ENCODE results near the gene FAT2.
"Not testable (repeated sequence)": the region's sequence is repeated elsewhere in the genome, so short reads cannot be mapped to it uniquely, and the experiment has no call there.

Gene FAT2

DNA sequence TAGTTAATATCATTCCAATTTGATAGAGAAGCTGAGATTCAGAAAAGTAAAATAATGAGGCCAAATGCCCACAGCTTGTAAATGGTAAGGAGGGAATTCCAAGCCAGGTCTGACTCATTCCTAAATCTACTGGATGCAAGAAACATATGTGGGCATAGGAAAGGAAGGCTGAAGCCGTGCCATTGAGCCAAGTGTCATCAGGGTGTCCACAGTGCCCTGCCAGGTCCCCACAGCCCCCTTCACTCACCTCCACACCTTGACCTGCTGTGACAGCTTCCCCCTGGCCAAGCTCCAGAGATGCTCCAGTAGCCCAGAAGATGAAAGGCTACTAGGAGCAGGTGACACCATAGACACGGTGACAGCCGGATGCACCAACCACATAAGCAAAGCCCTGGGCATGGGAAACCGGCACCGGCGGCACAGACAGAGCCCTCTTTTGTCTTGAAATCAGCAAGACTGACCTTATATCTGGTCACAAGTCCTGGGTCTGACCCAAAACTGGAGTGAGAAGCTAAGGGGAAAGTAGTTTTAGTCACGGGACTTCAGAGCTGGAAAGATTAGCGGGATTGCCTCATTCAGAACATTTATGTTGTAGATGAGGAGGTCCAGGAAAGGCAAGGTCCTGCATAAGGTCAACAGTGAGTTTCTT, 20.1 kb upstream of the FAT2 start:
- no peak for DNase-seq

DNA sequence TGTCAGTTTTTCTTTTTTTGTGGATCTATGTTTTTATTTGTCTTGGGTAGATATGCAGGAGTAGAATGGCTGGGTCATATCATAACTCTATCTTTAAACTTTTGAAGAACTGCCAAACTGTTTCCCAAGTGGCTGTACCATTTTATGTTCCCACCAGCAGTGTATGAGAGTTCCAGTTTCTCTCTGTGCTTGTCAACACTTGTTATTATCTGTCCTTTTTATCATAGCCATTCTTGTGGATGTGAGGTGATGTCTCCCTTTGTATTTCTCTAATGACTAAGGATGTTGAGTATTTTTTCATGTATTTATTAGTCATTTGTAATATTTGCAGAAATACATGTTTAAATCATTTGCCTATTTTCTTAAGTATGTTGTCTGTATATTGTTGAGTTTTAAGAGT, 17.4 kb upstream of the FAT2 start:
- DNase-seq: no peak

DNA sequence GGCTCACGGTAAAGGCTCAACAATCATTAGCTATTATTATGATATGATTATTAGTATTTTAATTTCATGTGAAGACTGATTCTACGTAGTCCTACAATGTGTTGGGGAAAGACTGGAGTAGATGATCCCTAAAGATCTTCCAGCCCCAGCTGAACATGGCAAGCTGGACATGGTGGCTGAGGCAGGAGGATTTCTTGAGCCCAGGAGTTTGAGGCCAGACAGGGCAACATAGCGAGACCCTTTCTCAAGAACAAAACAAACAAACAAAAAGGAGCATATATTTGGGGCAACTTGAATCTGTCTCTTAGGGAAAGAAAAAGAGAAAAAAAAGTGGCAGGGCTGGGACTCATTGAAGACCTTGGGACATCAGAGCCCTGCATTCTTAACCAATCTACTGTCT, 16.2 kb upstream of the FAT2 start:
- DNase-seq: no peak

GRCh38 chr5:151605559-151605958, 14.4 kb upstream of the FAT2 start:
- no peak for DNase-seq

DNA sequence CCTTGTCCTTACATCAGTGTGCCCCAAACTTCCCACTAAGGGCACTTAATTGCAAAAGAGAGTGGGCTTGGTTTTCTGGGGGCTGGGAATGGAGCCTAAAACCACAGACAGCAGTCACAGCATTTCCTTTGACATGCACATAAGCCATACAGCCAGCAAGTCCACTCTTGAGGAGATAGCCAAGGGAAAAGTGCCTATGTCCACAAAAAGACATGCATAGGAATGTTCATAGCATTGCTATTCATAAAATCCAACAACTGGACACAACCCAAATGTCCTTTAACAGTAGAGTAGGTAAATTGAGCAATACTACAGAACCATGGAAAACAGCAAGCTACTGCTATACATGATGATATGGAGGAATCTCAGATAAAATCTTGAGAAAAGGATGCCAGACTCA, 11.7 kb upstream of the FAT2 start:
- no peak for DNase-seq

DNA sequence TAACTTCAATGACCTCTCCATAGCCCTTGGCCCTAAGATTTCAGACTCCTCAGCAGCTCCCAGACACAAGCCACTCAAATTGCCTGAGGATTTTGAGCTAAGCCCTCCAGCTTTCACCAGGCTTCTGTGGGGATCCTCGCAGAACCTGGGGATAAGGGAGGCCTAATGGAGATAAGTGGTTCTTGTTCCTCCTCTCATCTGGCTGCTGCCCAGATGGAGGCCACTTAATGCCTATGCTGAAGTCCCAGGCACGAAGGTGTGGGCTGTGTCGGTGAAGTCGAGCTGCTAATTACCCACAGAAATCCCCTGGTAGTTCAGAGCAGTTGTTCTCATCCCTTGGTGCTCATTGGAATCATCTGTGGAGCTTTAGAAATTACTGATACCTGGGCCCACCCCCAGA, 10.3 kb upstream of the FAT2 start:
- no peak for DNase-seq

DNA sequence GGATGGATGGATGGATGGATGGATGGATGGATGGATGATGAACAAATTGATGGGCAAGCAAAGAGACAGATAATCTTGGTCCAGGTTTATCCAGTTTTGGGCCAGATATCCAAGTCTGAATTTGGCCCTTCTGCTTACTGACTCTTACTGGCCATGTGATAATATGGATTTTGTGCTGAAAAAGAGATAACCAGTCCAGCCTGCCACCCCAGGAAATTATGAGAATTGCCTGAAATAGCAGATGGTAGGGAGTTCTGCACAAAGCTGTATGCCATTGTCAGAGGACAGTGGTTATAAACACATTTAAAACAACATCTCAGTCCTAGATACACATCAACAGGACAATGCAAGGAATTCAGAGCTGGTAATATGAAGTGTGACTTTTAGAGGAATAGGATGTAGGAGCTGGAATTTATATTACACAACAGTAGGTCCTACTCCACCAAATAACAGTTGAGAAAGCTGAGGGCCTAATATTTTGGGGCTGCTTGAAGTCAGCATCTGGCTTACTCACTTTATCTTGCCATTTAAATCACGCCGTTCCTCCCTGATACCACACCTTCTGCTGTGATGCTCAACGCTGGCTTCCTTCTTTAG, 9.0 kb upstream of the FAT2 start:
- no peak for DNase-seq

GRCh38 chr5:151598984-151599383, 7.9 kb upstream of the FAT2 start:
- DNase-seq: no peak

- DNase-seq: no peak
These were observed 7.4 kb upstream of the FAT2 start for GRCh38 chr5:151598549-151598948.

DNA sequence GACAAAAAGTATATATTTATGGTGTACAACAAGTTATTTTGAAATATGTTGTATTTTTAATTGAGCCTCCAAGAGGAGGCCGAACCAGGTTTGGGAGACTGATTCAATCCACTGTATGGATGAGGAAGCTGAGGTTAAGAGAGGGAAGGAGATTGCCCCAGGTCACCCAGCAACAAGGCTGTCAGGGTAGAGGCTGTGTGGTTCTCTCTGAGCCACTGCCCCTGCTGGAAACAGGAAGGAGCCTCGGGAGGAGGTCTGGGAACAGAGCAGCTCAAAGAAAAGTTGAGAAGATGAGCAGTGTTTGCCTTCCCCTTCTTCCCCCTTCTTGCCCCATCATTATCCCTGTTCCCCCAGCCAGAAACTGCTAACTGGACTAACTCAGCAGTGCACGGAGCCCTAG, 6.6 kb upstream of the FAT2 start:
- DNase-seq: no peak

GRCh38 chr5:151596828-151597539, 5.9 kb upstream of the FAT2 start:
- DNase-seq: no peak

DNA sequence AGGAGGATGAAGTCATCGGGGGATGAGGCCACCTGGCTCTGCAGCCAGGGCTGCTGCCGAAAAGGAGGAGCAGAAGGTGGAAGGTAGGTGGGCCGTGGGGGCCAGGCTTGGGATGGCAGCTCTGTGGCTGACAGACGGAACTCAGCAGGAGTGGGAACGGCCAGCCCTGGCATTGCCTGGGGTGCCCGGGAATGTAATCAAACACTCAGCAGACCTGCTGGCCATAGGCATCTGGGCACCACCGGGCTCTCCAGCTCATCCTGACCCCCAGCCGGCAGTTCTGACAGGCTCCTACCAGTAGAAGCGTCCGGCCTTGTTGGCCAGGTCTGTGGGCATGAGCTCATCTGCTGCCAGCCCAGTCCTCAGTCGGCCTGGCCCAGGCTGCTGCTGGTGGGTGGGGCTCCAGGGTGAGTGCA, 4.3 kb upstream of the FAT2 start:
- no peak for DNase-seq

DNA sequence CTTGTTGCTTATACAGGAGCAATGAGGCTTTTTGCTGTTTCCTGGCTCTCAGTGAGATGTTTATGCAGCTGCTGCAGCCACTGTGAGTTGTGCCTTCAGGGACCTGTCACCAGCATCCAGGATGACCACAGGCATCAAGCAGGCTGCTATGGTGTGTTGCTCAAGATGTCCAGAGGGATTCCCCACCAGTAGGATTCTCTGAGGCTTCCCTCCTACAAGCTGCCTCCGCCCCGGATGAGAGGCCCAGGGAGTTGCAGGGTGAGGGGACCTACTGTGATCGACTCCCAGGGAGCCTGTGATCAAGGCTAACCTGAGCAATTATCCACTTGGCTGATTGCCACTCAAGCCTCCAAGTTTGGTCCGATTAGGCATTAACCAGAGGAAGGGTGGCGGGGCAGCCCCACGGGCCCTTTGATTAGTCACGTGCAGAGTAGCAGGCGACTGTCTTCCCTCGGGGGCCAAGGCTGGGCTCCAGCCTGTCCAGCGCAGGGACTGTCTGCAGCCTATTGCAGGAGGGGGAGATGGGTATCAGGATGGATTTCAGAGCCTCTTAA, 1.8 kb upstream of the FAT2 start:
- no peak for DNase-seq

DNA sequence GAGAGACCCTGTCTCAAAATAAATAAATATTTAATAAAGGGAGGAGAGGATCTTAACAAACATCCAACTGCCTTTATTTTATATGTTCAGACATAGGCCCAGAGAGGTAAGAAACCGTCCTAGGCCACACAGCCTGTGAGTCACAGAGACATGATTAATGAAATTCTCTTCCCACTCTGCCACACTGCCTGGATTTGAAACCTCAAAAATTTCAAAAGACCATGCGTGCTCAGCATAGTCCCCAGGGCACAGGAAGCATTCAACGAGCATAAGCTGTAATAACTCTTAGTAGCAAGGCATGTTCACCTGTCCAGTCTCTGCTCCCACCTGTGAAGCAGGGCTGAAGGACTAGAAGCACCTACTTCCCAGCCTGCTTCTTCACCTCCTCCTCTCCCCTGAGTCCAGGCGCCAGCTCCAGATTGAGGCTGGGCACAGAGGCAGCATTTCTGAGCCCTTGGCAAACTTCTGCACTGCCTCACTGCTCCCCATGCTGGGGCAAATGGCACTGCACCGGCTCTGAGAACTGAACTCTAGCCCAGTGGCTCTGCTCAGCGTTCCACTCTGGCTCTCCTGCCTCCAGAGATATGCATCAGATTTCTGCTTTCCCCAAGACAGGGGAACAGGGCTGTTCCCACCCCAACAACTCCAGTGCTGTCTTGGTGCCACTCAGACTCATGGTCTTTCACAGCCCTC, 1.1 kb downstream of the FAT2 start:
- no peak for DNase-seq

DNA sequence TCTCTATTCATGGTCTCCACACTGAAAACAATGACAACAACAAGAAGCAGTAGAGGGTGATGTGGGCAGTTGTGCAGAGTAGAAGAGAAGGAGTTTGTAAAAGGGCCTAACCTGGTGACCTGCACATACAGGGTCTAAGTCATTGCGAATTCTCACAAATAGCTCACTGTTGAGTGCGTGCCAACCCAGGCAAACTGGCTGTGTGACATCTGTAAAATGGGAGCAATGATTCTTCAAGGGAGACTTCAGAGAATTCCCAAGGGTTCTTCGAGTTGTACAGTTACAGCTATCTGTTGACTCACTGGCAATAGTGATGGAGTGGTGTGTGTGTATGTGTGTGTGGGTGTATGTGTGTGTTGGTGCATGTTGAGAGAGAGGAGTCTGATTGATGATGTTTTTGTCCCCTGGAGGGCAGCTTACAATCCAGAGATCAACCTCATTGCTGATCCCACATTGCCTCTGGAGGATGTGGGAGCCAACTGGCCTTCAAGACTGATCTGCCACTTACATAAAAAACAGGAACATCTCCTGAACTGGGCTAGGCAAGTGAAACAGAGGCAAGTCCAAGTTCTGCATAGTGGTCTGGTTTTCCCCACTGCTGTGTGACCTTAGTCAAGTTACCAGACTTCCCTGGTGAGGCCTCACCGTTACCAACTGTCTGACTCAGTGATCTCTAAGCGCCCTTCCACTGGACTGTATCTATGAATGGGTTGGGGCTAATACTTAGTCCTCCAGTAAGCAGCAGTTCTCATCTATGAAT, 3.2 kb downstream of the FAT2 start:
- DNase-seq: no peak

DNA sequence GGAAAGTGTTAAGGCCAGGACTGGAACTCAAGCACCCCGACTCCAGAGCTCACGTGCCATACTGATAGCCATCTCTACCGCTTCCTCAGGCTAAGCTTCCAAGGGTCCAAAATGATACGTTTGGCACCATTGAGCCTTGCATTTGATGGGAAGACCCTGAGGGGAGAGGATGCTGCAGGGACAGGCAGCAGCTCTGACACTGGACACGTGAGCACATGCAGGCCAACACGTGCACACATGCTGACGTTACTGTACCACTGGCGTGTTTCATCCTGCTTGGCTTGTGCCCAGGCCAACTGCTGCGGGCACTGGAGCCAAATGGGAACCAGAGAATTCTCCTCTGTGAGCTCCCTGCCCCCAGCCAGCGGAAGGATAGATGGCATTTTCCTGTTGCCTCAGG, 5.2 kb downstream of the FAT2 start:
- DNase-seq: no peak

DNA sequence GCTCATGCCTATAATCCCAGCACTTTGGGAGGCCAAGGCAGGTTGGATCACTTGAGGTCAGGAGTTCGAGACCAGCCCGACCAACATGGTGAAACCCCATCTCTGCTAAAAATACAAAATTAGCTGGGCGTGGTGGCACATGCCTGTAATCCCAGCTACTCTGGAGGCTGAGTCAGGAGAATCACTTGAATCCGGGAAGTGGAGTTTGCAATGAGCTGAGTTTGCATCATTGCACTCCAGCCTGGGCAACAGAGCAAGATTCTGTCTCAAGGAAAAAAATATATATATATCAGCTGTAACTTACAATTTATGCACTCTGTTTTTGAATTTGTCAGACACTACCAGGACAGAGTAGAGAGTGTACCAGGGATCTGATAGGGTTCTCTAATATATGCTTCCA, 5.8 kb downstream of the FAT2 start:
- not testable (repeated sequence) for DNase-seq

- no peak for DNase-seq
These were observed 6.8 kb downstream of the FAT2 start for GRCh38 chr5:151584057-151584937.

- DNase-seq: no peak
These were observed 9.1 kb downstream of the FAT2 start for GRCh38 chr5:151581812-151582583.

DNA sequence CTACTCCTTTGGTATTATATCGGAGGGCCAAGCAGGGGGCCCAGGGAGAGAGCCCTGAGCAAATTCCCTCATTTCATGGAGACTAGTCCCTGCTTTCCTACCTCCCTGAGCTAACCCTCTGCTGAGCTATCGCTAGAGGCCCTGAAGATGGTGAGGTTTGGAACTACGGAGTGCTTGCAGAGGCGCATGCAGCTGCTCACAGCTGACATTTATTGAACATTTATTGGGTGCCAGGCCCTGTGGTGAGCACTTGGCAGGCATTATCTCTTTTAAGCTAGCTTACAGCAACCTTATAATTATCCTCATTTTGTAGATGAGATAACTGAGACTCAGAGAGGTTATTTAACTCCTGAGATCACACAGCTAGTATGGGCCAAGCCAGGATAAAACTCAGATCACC, 9.8 kb downstream of the FAT2 start:
- no peak for DNase-seq

- no peak for DNase-seq
These were observed 10.3 kb downstream of the FAT2 start for GRCh38 chr5:151580858-151581257.
